K562 (cell line): ENCODE results near the gene CASP9. TPM values are rescaled to one million over a fixed set of nuclear protein-coding genes. Genes with fewer than 3 reads are reported as not detected.

Source experiments
- ATF7 ChIP-seq: fragments of 450-650 bp; IDR thresholded peaks from 2 replicates; pipeline ENCODE4 v1.7.1; 2014; ENCODE audit warnings: mild to moderate bottlenecking, moderate library complexity
- CHD7 ChIP-seq: fragments of 200-600 bp; sonication (generic); IDR thresholded peaks from one replicate; pipeline ENCODE4 v1.6.1; 2012; ENCODE audit warnings: mild to moderate bottlenecking, low read depth, low read length, inconsistent platforms
- E2F6 ChIP-seq, 2 experiments: IDR thresholded peaks; 2 replicates each; pipeline ENCODE4 v1.6.1; 2011; ENCODE audit warnings: borderline replicate concordance in 1 of 2, control low read depth in 1 of 2, low read depth in 1 of 2, low read length in 1 of 2, mild to moderate bottlenecking in 1 of 2, mixed read lengths in 1 of 2, moderate library complexity in 1 of 2; ENCODE audit not compliant: insufficient read depth in 1 of 2, insufficient read length in 1 of 2, poor library complexity in 1 of 2, severe bottlenecking in 1 of 2; ENCODE audit errors: extremely low read depth in 1 of 2
- HCFC1 ChIP-seq: IDR thresholded peaks from 2 replicates; pipeline ENCODE4 v1.6.1; 2012; ENCODE audit warnings: low read depth, low read length, improper control_type of control experiment
- SMC3 ChIP-seq: conservative IDR thresholded peaks from 2 replicates; pipeline ENCODE4 v1.6.1; 2011; ENCODE audit warnings: low read depth, low read length, improper control_type of control experiment; ENCODE audit not compliant: insufficient read depth
- ZBTB49 ChIP-seq: sonication (generic); formaldehyde crosslinking; IDR thresholded peaks from 2 replicates; pipeline ENCODE4 v1.8.0; 2022; ENCODE audit warnings: missing genetic modification reagents, mild to moderate bottlenecking, borderline replicate concordance
- polyA plus RNA-seq, 8 experiments: library from polyadenylated mRNA; depleted of rRNA in 4 of 8; stranded (reverse) in 5 of 8; unstranded in 3 of 8; fragments of >200 nt; fragmentation: Nextera tagmentation in 2 of 8; fragmentation: Illumina TruSeq in 1 of 8; extraction: Ambion mirVana in 2 of 8; extraction: Trizol in 1 of 8; gene quantifications; 2 replicates each; pipeline versions ENCODE4 v1.2.1 to v1.2.3, GENCODE V29; 2011 to 2014; ENCODE audit warnings: inconsistent platforms in 1 of 8, missing spikeins in 1 of 8
- total RNA-seq, 7 experiments: library from RNA; depleted of rRNA in 6 of 7; stranded (reverse); fragments of >200 nt in 6 of 7; fragmentation: Illumina TruSeq in 2 of 7; extraction: Trizol in 2 of 7; gene quantifications; 2 replicates each; pipeline versions ENCODE4 v1.2.1 to v1.2.3, GENCODE V29; 2011 to 2021; ENCODE audit warnings: low replicate concordance in 1 of 7
- TF ChIP-seq, protein P1 (sequence below): sonication (generic); formaldehyde crosslinking; IDR thresholded peaks from 2 replicates; pipeline ENCODE4 v1.4.0; 2020; ENCODE audit warnings: mild to moderate bottlenecking, missing genetic modification reagents

Gene CASP9
- total and polyA plus RNA-seq, 9 of the 15 experiments (the other 6 are each of a cell fraction or from before 2014, with no cell fraction given): 10.8 to 54.1 (median 30.7) TPM

DNA sequence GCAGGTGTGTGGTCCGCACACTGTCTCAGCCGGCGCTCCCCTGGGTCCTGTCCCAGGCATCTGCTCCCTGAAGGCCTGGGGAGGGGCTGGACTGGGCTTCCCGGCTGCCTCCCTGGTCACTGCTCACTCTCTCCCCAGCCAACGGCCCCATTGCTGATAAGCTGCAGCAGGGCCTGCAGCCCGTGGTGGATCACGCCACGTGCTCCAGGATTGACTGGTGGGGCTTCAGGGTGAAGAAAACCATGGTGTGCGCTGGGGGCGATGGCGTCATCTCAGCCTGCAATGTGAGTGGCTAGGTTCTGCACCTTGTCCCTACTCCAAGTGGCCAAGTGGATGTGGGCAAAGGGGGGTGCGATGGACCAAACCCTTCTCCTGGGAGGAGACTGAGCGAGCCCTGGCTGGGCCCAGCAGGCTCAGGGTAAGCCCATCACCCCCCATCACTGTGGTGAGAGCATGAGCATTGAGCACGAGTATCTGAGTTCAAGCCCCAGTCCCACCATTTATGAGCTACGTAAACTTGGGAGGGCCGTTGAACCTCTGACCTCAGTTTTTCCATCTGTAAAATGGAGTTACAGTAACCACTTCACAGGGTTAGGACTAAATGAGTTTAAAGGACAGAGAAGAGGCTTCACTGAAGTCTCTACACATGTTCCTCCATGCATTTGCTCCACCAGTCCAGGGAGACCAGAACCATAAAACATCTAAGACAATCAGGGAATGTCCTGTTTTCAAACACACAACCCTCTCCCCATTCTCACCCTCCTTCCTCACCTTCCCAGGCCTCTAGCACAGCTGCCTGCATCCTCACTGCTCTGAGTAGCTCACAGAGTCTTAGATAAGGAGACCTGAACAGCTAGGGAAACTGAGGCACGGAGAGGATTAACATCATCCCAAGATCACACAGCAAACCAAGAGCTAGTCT, 79.3 kb downstream of the CASP9 start (continued):
- TF ChIP-seq CHD7: no peak
- TF ChIP-seq SMC3: no peak
- peak; percentile 83; the same call in 1 of the 2 replicates for TF ChIP-seq ATF7
- TF ChIP-seq E2F6 (IDR thresholded peaks at IDR 0.05; ENCODE audit: borderline replicate concordance in 1 of 2, extremely low read depth in 1 of 2, insufficient read depth in 1 of 2, insufficient read length in 1 of 2, low read depth in 1 of 2, low read length in 1 of 2, poor library complexity in 1 of 2, severe bottlenecking in 1 of 2): peak; percentile 86
- TF ChIP-seq, protein P1, sequence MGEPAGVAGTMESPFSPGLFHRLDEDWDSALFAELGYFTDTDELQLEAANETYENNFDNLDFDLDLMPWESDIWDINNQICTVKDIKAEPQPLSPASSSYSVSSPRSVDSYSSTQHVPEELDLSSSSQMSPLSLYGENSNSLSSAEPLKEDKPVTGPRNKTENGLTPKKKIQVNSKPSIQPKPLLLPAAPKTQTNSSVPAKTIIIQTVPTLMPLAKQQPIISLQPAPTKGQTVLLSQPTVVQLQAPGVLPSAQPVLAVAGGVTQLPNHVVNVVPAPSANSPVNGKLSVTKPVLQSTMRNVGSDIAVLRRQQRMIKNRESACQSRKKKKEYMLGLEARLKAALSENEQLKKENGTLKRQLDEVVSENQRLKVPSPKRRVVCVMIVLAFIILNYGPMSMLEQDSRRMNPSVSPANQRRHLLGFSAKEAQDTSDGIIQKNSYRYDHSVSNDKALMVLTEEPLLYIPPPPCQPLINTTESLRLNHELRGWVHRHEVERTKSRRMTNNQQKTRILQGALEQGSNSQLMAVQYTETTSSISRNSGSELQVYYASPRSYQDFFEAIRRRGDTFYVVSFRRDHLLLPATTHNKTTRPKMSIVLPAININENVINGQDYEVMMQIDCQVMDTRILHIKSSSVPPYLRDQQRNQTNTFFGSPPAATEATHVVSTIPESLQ: no peak
- no peak for TF ChIP-seq HCFC1
- TF ChIP-seq ZBTB49 (CRISPR knock-in tag): no peak
